ENCODE results near the gene AGK. TPM values are rescaled to one million over a fixed set of nuclear protein-coding genes. Genes with fewer than 3 reads are reported as not detected.

AGK gene
- total RNA-seq, 1 experiment from 2014 or later, result 32.6 TPM

- in situ Hi-C loops (cut with HindIII; ENCODE audit: low pct_unique_long_range_greater_than_20kb, low sequenced_read_pairs), result no loop called here
- no TSS peak for BruUV-seq (replicated peaks)
- no peak for ATAC-seq
- Histone ChIP-seq H3K27me3 (ENCODE audit: control insufficient read depth, insufficient read depth, low read length) (no peaks in the 10 kb centered on the region), H3K36me3 (ENCODE audit: control insufficient read depth, insufficient read depth, low read length) (peaks cover 7% of the 10 kb centered on the region; the same call in 1 of the 2 replicates), H3K27ac (ENCODE audit: low read length) (no peak overlapping the region), H3K4me1 (ENCODE audit: control insufficient read depth, insufficient read depth, low read length) (no peaks in the 10 kb centered on the region), H3K9me3 (ENCODE audit: control insufficient read depth, insufficient read depth, low read depth, low read length) (no peaks in the 10 kb centered on the region), H3K4me3 (ENCODE audit: low read depth in 2 of 2, low read length in 2 of 2) (no peak overlapping the region)
- TF ChIP-seq TCF7L2 (IDR thresholded peaks at IDR 0.05; ENCODE audit: low read depth, low read length) (no peak), REST (IDR thresholded peaks at IDR 0.05; ENCODE audit: insufficient read depth in 1 of 2, low read depth in 2 of 2, low read length in 1 of 2) (no peak), SIN3A (IDR thresholded peaks at IDR 0.05; ENCODE audit: borderline replicate concordance, insufficient read depth, low read depth, low read length) (no peak), CTCF (IDR thresholded peaks at IDR 0.05) (no peak), POLR2AphosphoS5 (IDR thresholded peaks at IDR 0.05; ENCODE audit: low read depth, low read length) (no peak)
- no peak for DNase-seq (ENCODE audit: low read depth, low spot score)
- intact Hi-C loops (cut with micrococcal nuclease; ENCODE audit: unreplicated experiment), result no loop called here
- CTCF ChIA-PET, result no interaction called here
- POLR2A ChIA-PET, result no interaction called here
These were observed 49.2 kb downstream of the AGK start for GRCh38 chr7:141600168-141601006.

- no peaks in the 10 kb centered on the region; the same call in 1 of the 2 replicates for H3K36me3 ChIP-seq (ENCODE audit: control insufficient read depth, insufficient read depth, low read length)
- intact Hi-C loops (cut with micrococcal nuclease; ENCODE audit: unreplicated experiment) (no loop called here), in situ Hi-C loops (cut with HindIII; ENCODE audit: low pct_unique_long_range_greater_than_20kb, low sequenced_read_pairs) (no loop called here)
- BruUV-seq (replicated peaks), result no TSS peak
- H3K27ac ChIP-seq (ENCODE audit: low read length), result no peak overlapping the region
- no peaks in the 10 kb centered on the region for H3K9me3 ChIP-seq (ENCODE audit: control insufficient read depth, insufficient read depth, low read depth, low read length)
- POLR2A ChIA-PET, result no interaction called here
- CTCF ChIA-PET, result no interaction called here
- ATAC-seq, result no peak
- H3K4me3 ChIP-seq (ENCODE audit: low read depth in 2 of 2, low read length in 2 of 2), result no peak overlapping the region
- H3K27me3 ChIP-seq (ENCODE audit: control insufficient read depth, insufficient read depth, low read length), result no peaks in the 10 kb centered on the region
- DNase-seq (ENCODE audit: low read depth, low spot score), result no peak
- no peaks in the 10 kb centered on the region for H3K4me1 ChIP-seq (ENCODE audit: control insufficient read depth, insufficient read depth, low read length)
- no peak for TF ChIP-seq TCF7L2 (IDR thresholded peaks at IDR 0.05; ENCODE audit: low read depth, low read length)
- no peak for TF ChIP-seq CTCF (IDR thresholded peaks at IDR 0.05)
- no peak for TF ChIP-seq POLR2AphosphoS5 (IDR thresholded peaks at IDR 0.05; ENCODE audit: low read depth, low read length)
- TF ChIP-seq SIN3A (IDR thresholded peaks at IDR 0.05; ENCODE audit: borderline replicate concordance, insufficient read depth, low read depth, low read length), result no peak
- TF ChIP-seq REST (IDR thresholded peaks at IDR 0.05; ENCODE audit: insufficient read depth in 1 of 2, low read depth in 2 of 2, low read length in 1 of 2), result no peak
These were observed 58.4 kb downstream of the AGK start for GRCh38 chr7:141609576-141609975.

All from Panc1 (cell line).